ENCODE data around the gene GAB2.
A peak's percentile ranks its signal among the peaks of the same experiment; 100 is the strongest.
"Not testable (repeated sequence)": the region's sequence is repeated elsewhere in the genome, so short reads cannot be mapped to it uniquely, and the experiment has no call there.

GAB2 gene

DNA sequence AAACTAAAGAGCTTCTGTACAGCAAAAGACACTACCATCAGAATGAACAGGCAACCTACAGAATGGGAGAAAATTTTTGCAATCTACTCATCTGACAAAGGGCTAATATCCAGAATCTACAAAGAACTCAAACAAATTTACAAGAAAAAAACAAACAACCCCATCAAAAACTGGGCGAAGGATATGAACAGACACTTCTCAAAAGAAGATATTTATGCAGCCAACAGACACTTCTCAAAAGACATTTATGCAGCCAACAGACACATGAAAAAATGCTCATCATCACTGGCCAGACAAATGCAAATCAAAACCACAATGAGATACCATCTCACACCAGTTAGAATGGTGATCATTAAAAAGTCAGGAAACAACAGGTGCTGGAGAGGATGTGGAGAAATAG lies 60.2 kb downstream of the GAB2 start:
- H3K4me2 ChIP-seq (ENCODE audit: low read length); H3K36me3 ChIP-seq (ENCODE audit: insufficient read depth, low read length); H3K9me3 ChIP-seq (replicated peaks; ENCODE audit: low read length); H3K4me3 ChIP-seq (ENCODE audit: low read length); H3K27me3 ChIP-seq (ENCODE audit: control insufficient read depth, insufficient read depth, low read length); H3K9ac ChIP-seq (ENCODE audit: low read depth, low read length): not testable (repeated sequence)
- peaks cover 12% of the 10 kb centered on the region for H3K4me1 ChIP-seq (ENCODE audit: control insufficient read depth, insufficient read depth, low read length)

DNA sequence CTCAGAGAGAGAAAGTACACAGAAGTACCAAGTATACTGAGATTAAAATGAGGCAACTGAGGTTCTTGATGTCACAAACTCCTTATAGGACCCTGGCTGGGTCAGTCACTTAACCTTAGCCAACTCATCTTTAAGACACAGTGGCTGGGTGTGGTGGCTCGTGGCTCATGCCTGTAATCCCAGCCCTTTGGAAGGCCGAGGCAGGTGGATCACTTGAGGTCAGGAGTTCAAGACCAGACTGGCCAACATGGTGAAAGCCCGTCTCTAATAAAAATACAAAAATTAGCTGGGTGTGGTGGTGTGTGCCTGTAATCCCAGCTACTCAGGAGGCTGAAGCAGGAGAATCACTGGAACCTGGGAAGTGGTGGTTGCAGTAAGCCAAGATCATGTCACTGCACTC lies 61.9 kb downstream of the GAB2 start:
- not testable (repeated sequence) for H3K4me2 ChIP-seq (ENCODE audit: low read length); H3K27me3 ChIP-seq (ENCODE audit: control insufficient read depth, insufficient read depth, low read length); H3K9ac ChIP-seq (ENCODE audit: low read depth, low read length); H3K4me3 ChIP-seq (ENCODE audit: low read length); H3K36me3 ChIP-seq (ENCODE audit: insufficient read depth, low read length); H3K9me3 ChIP-seq (replicated peaks; ENCODE audit: low read length)
- H3K4me1 ChIP-seq (ENCODE audit: control insufficient read depth, insufficient read depth, low read length): peaks cover 20% of the 10 kb centered on the region

DNA sequence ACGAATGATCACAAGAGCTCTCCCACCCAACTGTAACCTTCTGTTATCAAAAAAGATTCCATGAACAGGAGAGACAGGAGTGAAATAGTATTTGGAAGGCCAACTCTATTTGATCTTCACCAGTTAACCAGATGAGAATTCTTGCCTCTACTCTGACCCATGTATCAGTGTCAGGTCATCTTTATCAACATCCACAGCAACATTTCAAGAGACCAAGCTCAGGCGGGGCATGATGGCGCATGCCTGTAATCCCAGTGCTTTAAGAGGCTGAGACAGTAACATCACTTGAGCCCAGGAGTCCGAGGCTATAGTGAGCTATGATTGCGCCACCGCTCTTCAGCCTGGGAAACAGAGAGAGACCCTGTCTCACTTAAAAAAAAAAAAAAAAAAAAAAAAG lies 62.3 kb downstream of the GAB2 start:
- Histone ChIP-seq H3K9me3 (replicated peaks; ENCODE audit: low read length) (no peaks in the 10 kb centered on the region), H3K4me3 (ENCODE audit: low read length) (no peak overlapping the region), H3K36me3 (ENCODE audit: insufficient read depth, low read length) (no peaks in the 10 kb centered on the region), H3K9ac (ENCODE audit: low read depth, low read length) (no peak overlapping the region), H3K4me1 (ENCODE audit: control insufficient read depth, insufficient read depth, low read length) (peaks cover 24% of the 10 kb centered on the region), H3K27me3 (ENCODE audit: control insufficient read depth, insufficient read depth, low read length) (no peaks in the 10 kb centered on the region), H3K4me2 (ENCODE audit: low read length) (no peak overlapping the region)

DNA sequence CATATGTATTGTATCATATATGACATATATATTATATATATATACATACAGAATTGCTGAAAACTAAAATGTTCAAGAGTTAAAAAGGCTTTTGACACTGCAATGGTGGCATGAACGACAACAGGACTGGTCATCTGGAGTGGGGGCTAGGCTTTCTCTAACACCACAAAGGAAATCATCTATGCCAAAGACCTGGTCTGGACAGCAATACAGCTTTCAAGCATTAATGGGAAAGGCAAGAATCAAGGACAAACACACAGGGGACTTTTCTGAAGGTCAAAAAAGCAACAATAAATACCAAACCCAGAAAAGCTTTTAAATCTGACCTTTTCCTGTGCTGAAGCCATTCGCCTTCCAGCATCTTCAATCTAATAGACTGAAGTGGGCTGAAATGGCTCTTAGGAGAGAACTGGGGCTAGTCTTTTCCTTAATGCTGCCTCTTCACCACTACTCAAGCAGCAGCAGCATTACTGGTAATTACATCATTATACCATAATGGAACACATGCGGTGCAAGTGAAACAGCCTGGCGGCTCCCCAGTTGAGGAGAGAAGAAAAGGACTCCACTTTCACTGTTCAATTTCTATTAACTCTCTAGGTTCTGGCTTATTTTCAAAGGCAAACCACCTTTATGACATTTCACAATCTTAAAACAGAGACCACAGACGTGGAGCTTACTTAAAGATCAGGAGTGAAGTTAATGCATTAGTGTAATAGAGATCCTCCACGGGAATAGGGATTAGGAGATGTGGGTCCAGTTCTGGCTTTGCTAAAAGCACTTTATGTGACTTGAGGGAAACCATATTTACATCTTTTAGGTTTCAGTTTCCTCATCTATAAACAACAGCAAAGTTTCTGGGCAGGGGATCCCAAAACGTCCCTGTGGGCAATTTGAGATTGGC lies 63.0 kb downstream of the GAB2 start:
- H3K9me3 ChIP-seq (replicated peaks; ENCODE audit: low read length): no peaks in the 10 kb centered on the region
- H3K4me3 ChIP-seq (ENCODE audit: low read length): no peak overlapping the region
- peaks cover 26% of the 10 kb centered on the region for H3K4me1 ChIP-seq (ENCODE audit: control insufficient read depth, insufficient read depth, low read length)
- no peaks in the 10 kb centered on the region for H3K36me3 ChIP-seq (ENCODE audit: insufficient read depth, low read length)
- H3K27me3 ChIP-seq (ENCODE audit: control insufficient read depth, insufficient read depth, low read length): no peaks in the 10 kb centered on the region
- H3K9ac ChIP-seq (ENCODE audit: low read depth, low read length): no peak overlapping the region
- no peak overlapping the region for H3K4me2 ChIP-seq (ENCODE audit: low read length)

DNA sequence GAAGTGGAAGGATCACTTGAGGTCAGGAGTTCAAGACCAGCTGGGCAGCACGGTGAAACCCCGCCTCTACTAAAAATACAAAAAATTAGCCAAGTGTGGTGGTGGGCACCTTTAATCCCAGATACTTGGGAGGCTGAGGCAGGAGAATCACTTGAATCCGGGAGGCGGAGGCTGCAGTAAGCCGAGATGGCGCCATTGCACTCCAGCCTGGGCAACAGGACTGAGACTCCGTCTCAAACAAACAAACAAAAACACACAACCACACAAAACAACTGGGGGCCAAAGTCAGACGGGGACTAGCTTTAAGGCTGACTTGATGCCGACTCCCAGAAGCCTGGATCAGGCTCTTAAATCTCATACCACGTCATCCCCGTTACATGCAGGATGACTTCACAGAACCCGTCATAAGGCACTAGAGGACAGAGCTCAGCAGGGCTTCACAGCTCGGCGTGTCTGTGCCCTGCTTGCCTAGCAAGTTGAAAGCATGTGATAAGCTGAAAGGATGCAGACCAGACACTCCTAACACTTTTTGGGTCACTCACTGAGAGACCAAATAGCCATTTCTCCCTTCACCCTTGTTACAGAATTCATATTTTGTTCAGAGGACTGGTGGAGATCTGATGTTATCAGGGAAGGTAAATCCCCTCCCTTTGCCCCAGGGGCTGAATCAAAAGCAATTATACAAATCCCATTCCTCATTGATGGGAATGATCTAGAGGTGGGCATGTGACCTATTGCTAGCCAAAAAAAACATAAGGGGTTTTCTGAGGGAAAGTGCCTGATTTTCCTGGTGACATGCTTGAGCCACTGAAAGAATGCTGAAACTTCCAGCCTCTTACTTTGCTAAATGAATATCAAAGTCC lies 65.4 kb downstream of the GAB2 start:
- Histone ChIP-seq H3K4me3 (ENCODE audit: low read length) (no peak overlapping the region), H3K27me3 (ENCODE audit: control insufficient read depth, insufficient read depth, low read length) (no peaks in the 10 kb centered on the region), H3K9me3 (replicated peaks; ENCODE audit: low read length) (no peaks in the 10 kb centered on the region), H3K9ac (ENCODE audit: low read depth, low read length) (no peak overlapping the region), H3K4me1 (ENCODE audit: control insufficient read depth, insufficient read depth, low read length) (peaks cover 29% of the 10 kb centered on the region), H3K36me3 (ENCODE audit: insufficient read depth, low read length) (no peaks in the 10 kb centered on the region), H3K4me2 (ENCODE audit: low read length) (no peak overlapping the region)

DNA sequence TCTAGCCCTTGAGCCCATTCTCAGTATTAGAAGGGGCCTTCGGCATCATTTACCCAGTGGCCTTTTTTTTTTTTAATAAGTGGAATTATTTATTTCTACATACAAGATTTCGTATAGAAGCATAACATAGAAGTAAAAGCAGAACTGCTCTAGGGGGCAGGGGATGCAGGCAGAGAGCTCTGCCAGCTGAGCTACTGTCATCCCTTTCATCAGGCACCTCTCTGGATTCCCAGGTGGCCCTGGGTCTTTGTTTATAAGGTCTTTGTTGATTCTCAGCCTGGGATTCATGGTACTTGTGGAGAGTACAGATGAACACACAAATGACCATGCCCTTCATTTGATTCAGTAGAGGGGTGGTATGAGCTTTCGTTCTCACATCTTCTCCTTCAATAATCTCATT lies 66.4 kb downstream of the GAB2 start:
- Histone ChIP-seq H3K4me2 (ENCODE audit: low read length) (peak overlapping the region; percentile 70), H3K4me1 (ENCODE audit: control insufficient read depth, insufficient read depth, low read length) (peaks cover 35% of the 10 kb centered on the region), H3K9ac (ENCODE audit: low read depth, low read length) (peak overlapping the region; percentile 65), H3K36me3 (ENCODE audit: insufficient read depth, low read length) (no peaks in the 10 kb centered on the region), H3K9me3 (replicated peaks; ENCODE audit: low read length) (no peaks in the 10 kb centered on the region), H3K27me3 (ENCODE audit: control insufficient read depth, insufficient read depth, low read length) (no peaks in the 10 kb centered on the region), H3K4me3 (ENCODE audit: low read length) (peak overlapping the region; percentile 43)

DNA sequence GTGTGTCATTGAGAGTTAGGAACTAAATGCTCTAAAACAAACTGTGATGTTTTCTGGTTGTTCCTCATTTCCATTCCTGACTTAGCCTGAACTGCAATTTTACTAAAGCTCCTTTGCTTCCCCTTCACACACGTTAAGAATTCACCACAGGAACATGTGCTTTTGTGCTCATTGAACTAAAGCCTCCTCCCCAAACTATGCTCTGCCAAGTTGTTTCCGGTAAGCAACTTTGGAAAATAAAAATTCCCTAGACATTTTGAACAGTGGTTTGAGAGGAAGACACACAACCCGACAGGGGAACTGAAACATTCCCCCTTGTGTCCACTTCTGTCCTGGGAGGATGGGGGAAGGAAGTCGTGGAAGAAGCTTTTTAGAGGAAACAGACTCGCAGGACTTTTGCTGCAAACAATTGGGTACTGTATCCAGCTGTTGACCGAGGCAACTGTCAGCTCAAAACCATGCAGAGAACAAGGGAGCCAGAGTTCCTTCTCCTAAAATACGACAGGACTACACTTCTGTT lies 66.9 kb downstream of the GAB2 start:
- Histone ChIP-seq H3K4me3 (ENCODE audit: low read length) (peak overlapping the region; percentile 43), H3K36me3 (ENCODE audit: insufficient read depth, low read length) (no peaks in the 10 kb centered on the region), H3K4me1 (ENCODE audit: control insufficient read depth, insufficient read depth, low read length) (peaks cover 35% of the 10 kb centered on the region), H3K4me2 (ENCODE audit: low read length) (peak overlapping the region; percentile 70), H3K27me3 (ENCODE audit: control insufficient read depth, insufficient read depth, low read length) (no peaks in the 10 kb centered on the region), H3K9ac (ENCODE audit: low read depth, low read length) (peak overlapping the region; percentile 65), H3K9me3 (replicated peaks; ENCODE audit: low read length) (no peaks in the 10 kb centered on the region)

DNA sequence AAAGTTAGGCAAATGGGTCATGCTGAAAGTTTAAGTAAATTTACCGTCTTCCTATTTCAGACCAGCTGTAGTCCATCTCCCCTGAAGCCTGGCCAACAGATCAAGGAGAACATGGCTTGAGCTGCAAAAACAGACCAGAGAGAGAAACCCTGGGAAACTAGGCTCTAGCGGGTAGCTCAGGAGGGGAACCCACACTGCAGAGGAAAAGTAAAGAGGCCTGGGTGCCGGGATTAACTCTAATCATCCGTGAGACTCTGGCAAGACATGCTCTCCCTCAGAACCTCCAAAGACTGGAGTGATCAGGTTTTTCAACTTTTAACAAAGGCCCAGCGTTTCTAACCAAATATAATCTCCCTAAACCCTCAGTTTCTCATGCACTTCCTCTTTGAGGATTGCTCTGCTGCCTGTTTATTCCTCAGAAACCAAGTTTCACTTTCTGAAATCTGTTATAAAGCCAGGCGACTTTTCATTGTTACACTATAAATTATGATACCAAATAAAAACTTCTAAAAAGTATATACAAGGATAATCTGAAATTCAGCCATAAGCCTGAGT lies 67.5 kb downstream of the GAB2 start:
- peak overlapping the region; percentile 65 for H3K9ac ChIP-seq (ENCODE audit: low read depth, low read length)

DNA sequence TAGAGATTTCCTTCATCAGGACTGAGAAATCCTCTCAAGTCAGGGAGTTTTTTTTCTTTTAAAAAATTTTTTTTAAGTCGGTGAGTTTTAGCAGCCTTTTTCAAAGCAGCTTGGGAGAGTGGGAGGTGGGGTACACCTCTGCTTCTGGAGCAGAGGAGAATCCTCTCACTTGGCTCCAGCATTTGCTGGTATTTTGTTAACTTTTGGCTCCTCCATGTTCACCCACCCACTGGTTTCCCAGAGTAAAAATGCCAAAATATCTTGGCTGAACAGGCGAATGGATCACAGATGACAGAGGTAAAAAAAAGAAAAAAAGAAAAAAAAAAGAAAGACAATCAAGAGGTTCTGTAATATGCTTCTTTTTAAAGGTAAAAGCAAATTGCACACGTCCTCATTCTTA lies 68.0 kb downstream of the GAB2 start:
- Histone ChIP-seq H3K4me3 (ENCODE audit: low read length) (no peak overlapping the region), H3K27me3 (ENCODE audit: control insufficient read depth, insufficient read depth, low read length) (no peaks in the 10 kb centered on the region), H3K36me3 (ENCODE audit: insufficient read depth, low read length) (no peaks in the 10 kb centered on the region), H3K4me1 (ENCODE audit: control insufficient read depth, insufficient read depth, low read length) (peaks cover 35% of the 10 kb centered on the region), H3K9me3 (replicated peaks; ENCODE audit: low read length) (no peaks in the 10 kb centered on the region), H3K4me2 (ENCODE audit: low read length) (peak overlapping the region; percentile 70), H3K9ac (ENCODE audit: low read depth, low read length) (peak overlapping the region; percentile 65)

More for the DNA sequence above, 67.5 kb downstream of the GAB2 start:
- Histone ChIP-seq H3K4me2 (ENCODE audit: low read length) (peak overlapping the region; percentile 70), H3K4me1 (ENCODE audit: control insufficient read depth, insufficient read depth, low read length) (peaks cover 35% of the 10 kb centered on the region), H3K36me3 (ENCODE audit: insufficient read depth, low read length) (no peaks in the 10 kb centered on the region), H3K9me3 (replicated peaks; ENCODE audit: low read length) (no peaks in the 10 kb centered on the region), H3K27me3 (ENCODE audit: control insufficient read depth, insufficient read depth, low read length) (no peaks in the 10 kb centered on the region), H3K4me3 (ENCODE audit: low read length) (peak overlapping the region; percentile 43)

DNA sequence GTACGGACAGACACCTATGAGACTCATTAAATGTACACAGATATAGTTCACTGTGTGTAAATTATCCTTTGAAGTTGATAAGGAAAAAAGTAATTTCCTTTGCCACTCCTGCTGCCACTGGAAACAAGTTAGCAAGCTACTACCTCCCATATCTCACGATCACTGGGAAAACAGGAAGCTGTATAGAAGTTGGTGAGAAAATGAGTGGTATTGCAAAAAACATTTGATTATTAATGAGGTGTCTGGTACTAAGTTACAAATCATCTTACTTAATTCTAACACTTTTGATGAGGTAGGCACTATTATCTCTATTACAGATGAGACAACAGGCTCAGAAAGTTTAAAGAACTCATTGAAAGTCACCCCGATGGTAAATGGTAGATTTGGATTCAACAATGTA lies 68.5 kb downstream of the GAB2 start:
- H3K4me3 ChIP-seq (ENCODE audit: low read length): no peak overlapping the region
- H3K9ac ChIP-seq (ENCODE audit: low read depth, low read length): peak overlapping the region; percentile 65
- H3K4me1 ChIP-seq (ENCODE audit: control insufficient read depth, insufficient read depth, low read length): peaks cover 36% of the 10 kb centered on the region

DNA sequence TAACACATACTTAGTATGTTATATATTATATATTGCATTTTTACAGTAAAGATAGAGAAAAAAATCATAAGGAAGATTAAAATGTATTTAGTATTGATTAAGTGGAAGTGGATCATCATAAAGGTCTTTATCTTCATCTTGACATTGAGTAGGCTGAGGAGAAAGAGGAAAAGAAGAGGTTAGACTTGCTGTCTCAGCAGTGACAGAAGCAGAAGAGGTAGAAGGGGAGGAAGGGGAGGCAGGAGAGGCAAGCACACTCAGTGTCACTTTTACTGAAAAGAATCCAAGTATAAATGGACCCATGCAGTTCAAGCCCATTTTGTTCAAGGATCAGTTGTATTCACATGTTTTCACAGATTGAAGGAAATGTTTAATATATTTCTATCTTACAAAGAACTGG lies 69.7 kb downstream of the GAB2 start:
- Histone ChIP-seq H3K9me3 (replicated peaks; ENCODE audit: low read length) (no peaks in the 10 kb centered on the region), H3K27me3 (ENCODE audit: control insufficient read depth, insufficient read depth, low read length) (no peaks in the 10 kb centered on the region), H3K4me3 (ENCODE audit: low read length) (no peak overlapping the region), H3K9ac (ENCODE audit: low read depth, low read length) (no peak overlapping the region), H3K4me2 (ENCODE audit: low read length) (no peak overlapping the region), H3K4me1 (ENCODE audit: control insufficient read depth, insufficient read depth, low read length) (peaks cover 41% of the 10 kb centered on the region), H3K36me3 (ENCODE audit: insufficient read depth, low read length) (no peaks in the 10 kb centered on the region)

More for the DNA sequence above, 68.5 kb downstream of the GAB2 start:
- Histone ChIP-seq H3K36me3 (ENCODE audit: insufficient read depth, low read length) (no peaks in the 10 kb centered on the region), H3K27me3 (ENCODE audit: control insufficient read depth, insufficient read depth, low read length) (no peaks in the 10 kb centered on the region), H3K4me2 (ENCODE audit: low read length) (no peak overlapping the region), H3K9me3 (replicated peaks; ENCODE audit: low read length) (no peaks in the 10 kb centered on the region)
